22Rv1 (cell line): Measurements from ENCODE around the gene TMEM167A.

Experiments
- ZFX ChIP-seq: fragments of 450-650 bp; IDR thresholded peaks from 2 replicates; pipeline ENCODE4 v1.6.1; 2017; ENCODE audit warnings: antibody characterized with exemption, borderline replicate concordance
- TF ChIP-seq, protein P1 (sequence below): fragments of 450-650 bp; IDR thresholded peaks from 2 replicates; pipeline ENCODE4 v1.5.1; 2017; ENCODE audit warnings: mild to moderate bottlenecking

- TF ChIP-seq, protein P1, sequence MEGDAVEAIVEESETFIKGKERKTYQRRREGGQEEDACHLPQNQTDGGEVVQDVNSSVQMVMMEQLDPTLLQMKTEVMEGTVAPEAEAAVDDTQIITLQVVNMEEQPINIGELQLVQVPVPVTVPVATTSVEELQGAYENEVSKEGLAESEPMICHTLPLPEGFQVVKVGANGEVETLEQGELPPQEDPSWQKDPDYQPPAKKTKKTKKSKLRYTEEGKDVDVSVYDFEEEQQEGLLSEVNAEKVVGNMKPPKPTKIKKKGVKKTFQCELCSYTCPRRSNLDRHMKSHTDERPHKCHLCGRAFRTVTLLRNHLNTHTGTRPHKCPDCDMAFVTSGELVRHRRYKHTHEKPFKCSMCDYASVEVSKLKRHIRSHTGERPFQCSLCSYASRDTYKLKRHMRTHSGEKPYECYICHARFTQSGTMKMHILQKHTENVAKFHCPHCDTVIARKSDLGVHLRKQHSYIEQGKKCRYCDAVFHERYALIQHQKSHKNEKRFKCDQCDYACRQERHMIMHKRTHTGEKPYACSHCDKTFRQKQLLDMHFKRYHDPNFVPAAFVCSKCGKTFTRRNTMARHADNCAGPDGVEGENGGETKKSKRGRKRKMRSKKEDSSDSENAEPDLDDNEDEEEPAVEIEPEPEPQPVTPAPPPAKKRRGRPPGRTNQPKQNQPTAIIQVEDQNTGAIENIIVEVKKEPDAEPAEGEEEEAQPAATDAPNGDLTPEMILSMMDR: no peak
- TF ChIP-seq ZFX: no peak
These were observed 15.4 kb upstream of the TMEM167A start for GRCh38 chr5:83092619-83093018.
